GM15510 (cell line): ENCODE measurements around the gene ENPP3.
"Not testable (repeated sequence)": the region's sequence is repeated elsewhere in the genome, so short reads cannot be mapped to it uniquely, and the experiment has no call there.

Experiments used
- POLR2A ChIP-seq: IDR thresholded peaks from 3 replicates; pipeline ENCODE4 v1.6.1; 2011; ENCODE audit warnings: borderline replicate concordance; ENCODE audit not compliant: insufficient read length; ENCODE audit errors: extremely low read depth

ENPP3 gene

DNA sequence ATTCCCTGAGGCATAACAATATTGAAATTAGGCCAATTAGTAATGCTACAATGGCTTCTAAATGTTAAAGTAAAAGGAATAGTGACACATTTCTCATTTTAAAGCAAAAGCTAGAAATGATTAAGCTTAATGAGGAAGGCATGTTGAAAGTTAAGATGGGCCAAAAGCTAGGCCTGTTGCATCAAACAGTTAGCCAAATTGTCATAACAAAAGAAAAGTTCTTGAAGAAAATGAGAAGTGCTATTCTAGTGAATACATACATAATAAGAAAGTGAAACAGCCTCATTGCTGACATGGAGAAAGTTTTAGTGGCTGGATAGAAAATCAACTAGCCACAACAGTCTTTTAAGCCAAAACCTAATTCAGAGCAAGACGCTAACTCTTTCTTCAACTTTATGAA is 51.2 kb downstream of the ENPP3 start:
- no peak for TF ChIP-seq POLR2A

DNA sequence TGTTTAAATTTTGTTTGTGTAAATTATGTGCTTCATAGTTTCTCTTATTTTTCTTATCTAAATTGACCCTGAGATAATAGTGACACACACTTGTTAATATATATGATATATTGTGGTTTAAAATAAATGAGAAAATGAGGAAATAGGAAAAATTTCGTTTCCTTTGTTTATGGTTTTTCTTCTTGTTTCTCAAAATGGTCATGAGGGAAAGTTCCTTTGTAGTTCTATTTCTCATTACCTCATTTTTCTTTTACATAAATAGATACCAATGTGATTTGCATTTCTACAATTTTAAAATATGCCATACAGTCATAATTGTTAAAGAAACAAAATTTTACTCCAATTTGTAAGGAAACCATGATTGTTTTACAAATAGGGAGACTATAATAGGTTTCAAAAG is 54.9 kb downstream of the ENPP3 start:
- TF ChIP-seq POLR2A, result no peak

- no peak for TF ChIP-seq POLR2A
Observed at GRCh38 chr6:131692589-131692988, 55.5 kb downstream of the ENPP3 start.

- TF ChIP-seq POLR2A, result no peak
Observed at GRCh38 chr6:131693384-131693783, 56.3 kb downstream of the ENPP3 start.

GRCh38 chr6:131694832-131695426 is 57.8 kb downstream of the ENPP3 start:
- TF ChIP-seq POLR2A, result no peak

GRCh38 chr6:131696956-131697355 is 59.9 kb downstream of the ENPP3 start:
- TF ChIP-seq POLR2A, result no peak

DNA sequence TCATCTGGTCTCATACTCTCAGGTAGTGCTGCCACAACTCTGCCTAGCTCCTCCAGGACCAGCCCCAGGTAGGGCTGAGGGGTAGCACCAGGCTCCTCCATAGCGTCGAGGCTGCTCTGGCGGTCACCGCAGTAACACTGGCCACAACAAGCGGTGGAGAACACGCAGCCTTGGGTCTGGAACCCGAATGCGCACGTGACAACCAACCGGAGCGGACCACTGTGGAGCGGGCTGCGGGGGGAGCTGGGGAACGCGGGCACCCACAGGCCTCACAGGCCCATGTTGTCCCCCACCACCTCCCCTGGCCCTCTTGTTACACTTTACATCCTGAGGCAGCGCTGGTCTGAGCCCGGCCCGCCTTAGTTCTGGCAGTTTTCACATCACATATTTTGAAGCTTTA is 73.8 kb downstream of the ENPP3 start, which contains the start of gene CTAGE9:
Gene CTAGE9 (minus strand): TSS at position 101 of the 400 bp plus-strand sequence. CDS start 0 bp downstream, at position 101.
- not testable (repeated sequence) for TF ChIP-seq POLR2A

DNA sequence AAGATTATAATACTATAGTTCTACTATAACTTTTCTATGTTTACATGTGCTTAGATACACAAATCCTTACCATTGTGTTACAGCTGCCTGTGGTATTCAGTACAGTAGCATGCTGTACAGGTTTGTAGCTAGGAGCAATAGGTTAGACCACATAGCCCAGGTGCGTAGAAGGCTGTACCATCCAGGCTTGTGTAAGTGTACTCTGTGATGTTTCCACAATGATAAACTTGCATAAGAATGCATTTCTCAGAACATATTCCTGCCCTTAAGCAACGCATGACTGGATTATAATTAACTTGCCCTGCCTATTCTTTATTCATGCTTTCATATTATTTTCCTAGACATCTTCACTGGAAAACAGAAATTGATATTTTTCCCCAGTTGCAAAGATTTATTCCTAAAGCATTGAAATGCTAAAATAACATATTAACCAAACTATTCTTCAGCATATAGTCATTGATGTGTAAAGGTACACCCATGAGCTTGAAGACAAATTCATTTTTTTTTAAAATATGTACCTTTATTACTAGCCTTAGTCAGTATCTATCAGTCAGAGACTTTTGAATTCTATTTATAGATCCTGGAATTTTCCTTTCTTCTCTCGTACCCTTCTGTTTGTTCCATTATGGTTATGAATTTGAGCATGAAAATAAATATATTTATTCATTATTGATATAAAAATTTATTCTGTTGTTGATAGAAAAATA is 80.9 kb downstream of the ENPP3 start:
- TF ChIP-seq POLR2A, result no peak

DNA sequence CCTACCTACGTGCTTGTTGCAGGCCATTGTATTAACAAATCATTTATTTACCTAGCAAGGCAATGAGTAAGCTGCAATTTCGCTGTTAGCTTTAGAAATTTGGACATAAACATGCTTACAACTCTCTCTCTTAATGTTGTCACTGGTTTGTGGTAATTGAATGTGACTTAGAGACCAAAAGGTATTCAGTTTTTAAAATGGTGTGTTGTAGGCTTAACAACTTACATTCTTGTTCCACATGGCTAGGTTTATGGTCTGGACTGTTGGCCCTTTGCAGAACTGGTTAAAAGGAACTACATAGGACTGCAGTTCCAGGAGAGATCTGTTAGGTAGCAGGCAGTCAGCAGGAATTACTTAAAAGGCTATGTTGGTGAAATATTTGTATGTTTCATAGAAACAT is 84.1 kb downstream of the ENPP3 start:
- TF ChIP-seq POLR2A, result no peak

GRCh38 chr6:131724114-131724513 is 87.0 kb downstream of the ENPP3 start:
- no peak for TF ChIP-seq POLR2A

DNA sequence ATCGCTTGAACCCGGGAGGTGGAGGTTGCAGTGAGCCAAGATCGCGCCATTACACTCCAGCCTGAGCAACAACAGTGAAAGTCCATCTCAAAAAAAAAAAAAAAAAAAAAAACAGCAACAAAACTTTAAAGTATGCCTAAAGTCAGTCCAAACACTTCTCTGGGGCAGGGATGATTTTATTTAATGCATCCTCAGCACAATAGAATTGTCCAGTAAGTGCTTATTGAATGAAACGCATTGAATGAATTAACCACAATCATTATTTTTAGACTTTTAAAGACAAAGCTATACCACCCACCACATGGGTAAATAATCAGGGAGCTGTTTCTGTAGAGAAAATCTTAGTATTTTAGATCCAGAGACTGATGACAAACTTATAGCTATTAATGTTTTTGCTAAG is 90.4 kb downstream of the ENPP3 start:
- no peak for TF ChIP-seq POLR2A

- no peak for TF ChIP-seq POLR2A
Observed at GRCh38 chr6:131727868-131728267, 90.8 kb downstream of the ENPP3 start.

GRCh38 chr6:131728296-131728939 is 91.3 kb downstream of the ENPP3 start:
- no peak for TF ChIP-seq POLR2A

DNA sequence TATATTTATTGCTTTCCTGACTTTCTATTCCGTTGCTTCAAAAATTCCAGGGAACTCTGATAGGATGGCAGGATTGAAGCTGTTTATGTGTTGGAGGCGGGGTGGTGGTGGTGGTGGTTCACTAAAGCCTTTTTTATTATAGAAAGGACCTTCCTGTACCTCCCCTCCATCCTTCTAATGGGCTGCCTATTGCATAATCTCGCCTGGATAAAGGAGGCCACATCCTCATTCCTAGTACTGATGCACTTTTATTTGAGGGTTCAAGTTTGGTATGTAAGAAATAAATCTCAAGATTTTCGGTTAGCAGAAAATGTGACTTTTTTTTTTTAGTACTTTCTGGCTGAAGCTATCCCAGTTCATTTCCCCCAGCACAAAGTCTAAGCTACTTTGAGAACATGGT is 92.4 kb downstream of the ENPP3 start:
- TF ChIP-seq POLR2A, result no peak

GRCh38 chr6:131730264-131730663 is 93.2 kb downstream of the ENPP3 start:
- no peak for TF ChIP-seq POLR2A

DNA sequence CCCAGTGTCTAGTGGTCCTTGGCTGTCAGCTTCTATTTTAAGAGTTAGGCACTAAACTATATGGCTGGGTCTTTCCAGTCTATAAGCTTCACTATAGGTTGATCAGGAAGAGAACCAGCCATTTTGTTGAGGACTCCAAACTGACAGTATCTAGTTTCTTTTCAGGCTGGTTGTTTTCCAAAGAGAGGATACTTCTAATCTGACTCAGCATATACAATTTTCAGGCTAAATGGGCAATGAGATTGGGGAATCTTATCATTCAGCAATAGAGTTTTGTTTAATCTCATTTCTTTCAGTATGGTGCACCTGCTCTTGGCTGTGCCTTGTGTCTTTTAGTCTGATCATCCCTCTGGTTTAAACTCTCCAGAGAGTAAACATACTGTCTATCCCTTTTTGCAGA is 94.1 kb downstream of the ENPP3 start:
- no peak for TF ChIP-seq POLR2A
